SK-MEL-5 (cell line): Measurements from ENCODE around the gene ARHGAP9. TPM values are rescaled to one million over a fixed set of nuclear protein-coding genes. Genes with fewer than 3 reads are reported as not detected.

Experiments
- DNase-seq: peaks from one replicate; pipeline ENCODE4 v3.0.0-alpha.2; 2016; ENCODE audit warnings: low read depth, low spot score
- in situ Hi-C: cut with HindIII; loops from 2 replicates; pipeline ENCODE4 v1.10.0; 2016; ENCODE audit warnings: low sequenced_read_pairs, high pct_unique_total_duplicates, low pct_unique_long_range_greater_than_20kb
- total RNA-seq: library from RNA; depleted of rRNA; stranded (reverse); fragments of >200 nt; shearing (Covaris generic); gene quantifications from 2 replicates; pipeline ENCODE4 v1.2.3, GENCODE V29; 2014

ARHGAP9 gene
- total RNA-seq, 1 experiment from 2014 or later, result not detected

GRCh38 chr12:57481671-57482070 is 2.0 kb upstream of the ARHGAP9 start:
- in situ Hi-C loops, result no loop called here

GRCh38 chr12:57479043-57479375 is 657 bp downstream of the ARHGAP9 start:
- no peak for DNase-seq
- in situ Hi-C loops, result no loop called here

More at GRCh38 chr12:57481671-57482070, 2.0 kb upstream of the ARHGAP9 start:
- DNase-seq, result no peak

GRCh38 chr12:57477710-57478681 is 1.7 kb downstream of the ARHGAP9 start:
- in situ Hi-C loops, result no loop called here
- DNase-seq, result no peak

GRCh38 chr12:57476993-57477709 is 2.5 kb downstream of the ARHGAP9 start:
- no peak for DNase-seq
- in situ Hi-C loops, result no loop called here

GRCh38 chr12:57476162-57476992 is 3.3 kb downstream of the ARHGAP9 start:
- DNase-seq, result no peak
- in situ Hi-C loops, result no loop called here

GRCh38 chr12:57475271-57476161 is 4.2 kb downstream of the ARHGAP9 start:
- in situ Hi-C loops, result no loop called here
- DNase-seq, result no peak

GRCh38 chr12:57474862-57475261 is 4.8 kb downstream of the ARHGAP9 start:
- in situ Hi-C loops, result no loop called here
- DNase-seq, result no peak

GRCh38 chr12:57474430-57474829 is 5.2 kb downstream of the ARHGAP9 start:
- DNase-seq, result no peak
- in situ Hi-C loops, result no loop called here

GRCh38 chr12:57473886-57474285 is 5.8 kb downstream of the ARHGAP9 start:
- DNase-seq, result no peak
- in situ Hi-C loops, result no loop called here

- DNase-seq, result no peak
- in situ Hi-C loops, result no loop called here
These were observed 6.3 kb downstream of the ARHGAP9 start for GRCh38 chr12:57473392-57473791.

GRCh38 chr12:57472391-57472790 is 7.3 kb downstream of the ARHGAP9 start:
- DNase-seq, result no peak
- in situ Hi-C loops, result no loop called here

GRCh38 chr12:57471661-57472060 is 8.0 kb downstream of the ARHGAP9 start:
- DNase-seq, result no peak
- in situ Hi-C loops, result no loop called here

GRCh38 chr12:57470970-57471656 is 8.6 kb downstream of the ARHGAP9 start:
- no peak for DNase-seq
- in situ Hi-C loops, result no loop called here

- no peak for DNase-seq
- in situ Hi-C loops, result no loop called here
These were observed 9.2 kb downstream of the ARHGAP9 start for GRCh38 chr12:57470286-57470969.

- in situ Hi-C loops, result no loop called here
- no peak for DNase-seq
These were observed 10.1 kb downstream of the ARHGAP9 start for GRCh38 chr12:57469296-57470164.
